Activated CD8-positive, alpha-beta memory T cell treated with anti-CD3 and anti-CD28 coated beads, Interleukin-2, amount 50 U/mL, for 1 hour (primary cell): ENCODE measurements around the gene S100A7.
"Not testable (repeated sequence)": the region's sequence is repeated elsewhere in the genome, so short reads cannot be mapped to it uniquely, and the experiment has no call there.

Source experiments
- DNase-seq: peaks from one replicate; pipeline ENCODE4 v3.0.0-alpha.2; 2020; ENCODE audit errors: extremely low read depth

The S100A7 gene

DNA sequence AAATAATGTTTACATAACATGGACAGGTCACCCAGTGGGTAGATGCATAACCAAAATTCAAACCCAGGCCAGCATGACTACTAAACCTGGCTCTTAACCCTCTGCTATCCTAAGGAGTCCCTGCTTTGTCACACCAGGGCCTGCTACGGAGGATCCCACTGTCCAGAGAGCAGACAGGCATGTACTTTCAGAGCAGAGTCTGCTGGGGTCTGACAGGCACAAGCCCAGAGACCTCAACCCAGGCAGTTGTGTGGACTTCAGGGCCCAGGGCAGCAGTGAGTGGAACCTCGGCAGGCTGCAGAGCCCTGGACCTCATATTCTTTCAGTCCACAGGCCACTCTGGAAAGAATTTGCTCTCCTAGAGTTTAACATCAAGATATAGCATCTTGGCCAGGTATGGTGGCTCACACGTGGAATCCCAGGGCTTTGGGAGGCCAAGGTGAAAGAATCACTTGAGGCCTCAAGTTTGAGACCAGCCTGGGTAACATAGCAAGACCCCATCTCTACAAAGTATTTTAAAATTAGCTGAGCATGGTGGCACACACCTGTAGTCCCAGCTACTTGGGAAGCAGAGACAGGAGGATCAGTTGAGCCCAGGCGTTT is 16.1 kb upstream of the S100A7 start:
- no peak for DNase-seq

DNA sequence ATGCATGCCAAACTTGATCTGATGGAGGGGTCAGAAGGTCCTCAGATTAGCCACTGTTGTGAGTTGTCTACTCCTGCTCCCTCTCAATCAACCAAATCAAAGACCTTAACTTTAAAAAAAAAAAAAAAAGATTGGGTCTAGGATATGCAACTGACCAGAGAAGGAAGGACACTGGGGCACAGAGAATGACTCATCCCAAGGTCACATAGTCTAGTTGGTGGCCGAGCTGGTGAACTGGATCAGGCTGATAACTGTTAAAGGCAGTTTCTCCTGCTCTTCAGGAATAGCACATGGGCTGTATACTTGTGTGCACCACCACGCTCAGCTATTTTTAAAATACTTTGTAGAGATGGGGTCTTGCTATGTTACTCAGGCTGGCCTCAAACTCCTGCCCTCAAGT is 14.8 kb upstream of the S100A7 start:
- no peak for DNase-seq

GRCh38 chr1:153474347-153474746 is 13.9 kb upstream of the S100A7 start:
- DNase-seq, result no peak

DNA sequence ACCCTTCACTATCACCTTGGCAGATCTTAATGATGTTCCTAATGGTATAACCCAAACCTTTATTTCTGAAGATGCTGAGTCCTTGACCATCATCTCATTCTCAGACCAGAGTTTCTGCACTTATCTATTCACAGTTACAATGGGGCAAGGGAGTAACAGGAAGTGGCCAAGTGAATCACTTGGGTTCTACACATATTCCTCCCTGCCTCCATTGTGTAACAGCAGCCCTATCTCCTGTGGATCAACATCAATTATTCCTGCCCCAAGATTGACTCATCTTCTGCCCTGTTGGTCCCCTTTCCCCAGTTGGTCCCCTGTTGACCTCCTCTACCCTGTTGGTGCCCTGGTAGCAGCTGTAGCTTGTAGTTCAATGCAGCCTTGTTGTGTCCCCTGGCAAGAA is 10.3 kb upstream of the S100A7 start:
- DNase-seq, result no peak

DNA sequence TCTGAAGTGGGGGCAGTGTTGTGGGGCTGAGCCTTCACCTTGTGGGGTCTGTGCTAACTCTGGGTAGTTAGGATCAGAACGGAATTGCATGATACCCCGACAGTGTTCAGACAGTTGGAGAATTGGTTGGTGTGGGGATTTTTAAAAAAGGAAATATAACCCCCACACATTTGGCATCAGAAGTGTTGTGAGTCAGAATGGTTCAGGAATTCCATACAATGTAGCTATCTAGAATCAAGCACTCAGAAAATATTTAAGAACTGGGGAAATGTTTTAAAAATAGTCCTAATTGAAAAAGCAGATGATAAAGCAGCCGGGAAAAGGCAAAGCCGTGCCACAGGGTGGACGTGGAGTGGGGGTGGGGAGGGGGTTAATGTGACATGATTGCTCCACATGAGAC is 6.5 kb upstream of the S100A7 start:
- DNase-seq, result no peak

- no peak for DNase-seq
These were observed 5.6 kb upstream of the S100A7 start for GRCh38 chr1:153465811-153466636.

DNA sequence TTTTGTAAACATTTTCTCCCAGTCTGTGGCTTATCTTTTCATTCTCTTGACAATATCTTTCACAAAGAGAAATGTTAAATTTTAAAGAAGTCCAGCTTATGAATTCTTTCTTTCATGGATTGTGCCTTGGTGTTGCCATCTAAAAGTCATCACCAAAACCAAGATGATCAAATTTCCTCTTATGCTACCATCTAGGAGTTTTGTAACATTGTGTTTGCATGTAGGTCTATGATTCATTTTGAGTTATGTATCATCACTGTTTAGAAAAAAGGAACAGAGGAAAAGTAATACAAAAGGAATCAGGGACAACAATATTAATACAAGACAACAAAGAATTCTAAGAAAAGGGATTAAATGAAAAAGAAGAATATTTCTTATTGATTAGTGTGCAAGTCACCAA is 2.3 kb upstream of the S100A7 start:
- not testable (repeated sequence) for DNase-seq

- DNase-seq, result no peak
These were observed 796 bp downstream of the S100A7 start for GRCh38 chr1:153459655-153460054.

GRCh38 chr1:153456396-153456795 is 4.1 kb downstream of the S100A7 start:
- no peak for DNase-seq

- DNase-seq, result not testable (repeated sequence)
These were observed 11.6 kb downstream of the S100A7 start for GRCh38 chr1:153448851-153449250.

- no peak for DNase-seq
These were observed 12.8 kb downstream of the S100A7 start for GRCh38 chr1:153447498-153448170.

DNA sequence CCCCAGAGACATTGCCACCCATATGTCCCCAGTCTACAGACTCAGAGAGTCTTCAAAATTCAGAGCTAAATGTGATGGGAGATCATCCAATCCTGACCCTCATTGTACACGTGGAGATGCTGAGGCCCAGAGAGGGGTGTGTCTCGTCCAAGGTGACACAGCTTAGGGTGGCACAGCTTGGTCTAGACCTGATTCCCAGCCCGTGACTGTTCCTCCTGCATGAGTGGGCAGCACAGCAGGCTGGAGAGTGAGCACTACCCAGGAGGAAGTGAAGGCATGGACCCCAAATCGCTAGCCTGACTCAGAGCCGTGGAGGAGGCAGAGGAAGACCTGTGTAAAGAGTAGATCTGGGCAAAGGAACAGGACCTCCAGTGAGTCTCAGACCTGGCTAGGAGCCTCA is 16.4 kb downstream of the S100A7 start:
- no peak for DNase-seq

- DNase-seq, result no peak
These were observed 17.0 kb downstream of the S100A7 start for GRCh38 chr1:153443486-153443885.

DNA sequence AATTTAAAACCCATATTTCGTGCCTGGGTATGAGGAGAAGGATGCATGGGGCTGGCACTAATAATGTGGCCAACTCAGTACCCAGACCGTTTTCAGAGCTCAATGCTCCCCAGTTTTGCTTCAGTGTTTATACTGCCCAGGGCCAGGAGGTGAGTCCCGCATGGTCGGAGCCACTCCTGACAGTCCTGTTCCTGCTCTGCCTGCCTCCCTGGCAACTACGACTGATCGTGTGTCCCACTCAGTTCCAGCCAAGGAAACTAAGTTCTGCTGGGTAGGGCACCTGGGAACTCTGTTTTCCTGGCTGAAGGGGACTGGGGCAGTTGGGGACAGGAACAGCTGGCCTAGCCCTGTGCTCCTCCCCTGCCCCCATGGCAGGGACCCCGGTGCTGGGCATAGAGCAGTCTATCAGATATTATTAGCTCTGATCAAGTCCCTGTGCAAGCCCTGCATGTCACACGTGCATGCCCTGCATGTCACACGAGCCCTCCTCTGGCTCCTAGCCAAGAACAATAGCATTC is 19.2 kb downstream of the S100A7 start:
- no peak for DNase-seq

GRCh38 chr1:153439273-153439672 is 21.2 kb downstream of the S100A7 start:
- no peak for DNase-seq

DNA sequence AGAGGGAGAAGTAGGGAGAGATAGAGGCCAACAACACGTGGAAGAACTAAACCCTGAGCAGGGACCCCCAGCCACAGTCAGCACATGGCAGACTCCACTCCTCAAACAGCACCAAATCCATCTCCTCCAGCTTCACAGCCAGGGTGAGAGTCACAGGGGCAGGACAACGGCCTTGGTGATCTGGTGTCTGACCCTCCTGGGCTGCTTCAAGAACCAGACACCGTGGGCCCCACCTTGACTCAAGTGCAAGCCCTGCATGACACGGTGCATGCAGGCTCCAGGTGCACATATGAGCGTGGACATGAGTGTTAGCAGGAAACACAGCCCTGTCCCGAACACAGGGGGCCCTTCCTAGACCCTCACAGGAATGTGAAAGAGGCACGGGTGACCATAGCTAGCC is 21.9 kb downstream of the S100A7 start:
- no peak for DNase-seq

GRCh38 chr1:153437236-153437635 is 23.2 kb downstream of the S100A7 start:
- no peak for DNase-seq

- DNase-seq, result no peak
These were observed 25.6 kb downstream of the S100A7 start for GRCh38 chr1:153434746-153435455.

GRCh38 chr1:153432874-153433681 is 27.4 kb downstream of the S100A7 start:
- DNase-seq, result no peak

- DNase-seq, result no peak
These were observed 28.5 kb downstream of the S100A7 start for GRCh38 chr1:153431928-153432327.

GRCh38 chr1:153431427-153431826 is 29.0 kb downstream of the S100A7 start:
- no peak for DNase-seq
